ENCODE measurements around the gene PCDHGC4. TPM values are rescaled to one million over a fixed set of nuclear protein-coding genes. Genes with fewer than 3 reads are reported as not detected.

PCDHGC4 gene
- total RNA-seq, 1 donor from 2014 or later, result 4.0 TPM

- Mint-ChIP-seq H3K9me3 (no peaks in the 10 kb centered on the region), H3K4me3 (no peak overlapping the region), H3K27ac (peak overlapping the region; percentile 4), H3K4me1 (ENCODE audit: unreplicated experiment) (peaks cover 23% of the 10 kb centered on the region), H3K36me3 (peaks cover 41% of the 10 kb centered on the region), H3K27me3 (no peaks in the 10 kb centered on the region)
- no peak for DNase-seq (ENCODE audit: extremely low spot score, unreplicated experiment)
- TF ChIP-seq, protein P1, sequence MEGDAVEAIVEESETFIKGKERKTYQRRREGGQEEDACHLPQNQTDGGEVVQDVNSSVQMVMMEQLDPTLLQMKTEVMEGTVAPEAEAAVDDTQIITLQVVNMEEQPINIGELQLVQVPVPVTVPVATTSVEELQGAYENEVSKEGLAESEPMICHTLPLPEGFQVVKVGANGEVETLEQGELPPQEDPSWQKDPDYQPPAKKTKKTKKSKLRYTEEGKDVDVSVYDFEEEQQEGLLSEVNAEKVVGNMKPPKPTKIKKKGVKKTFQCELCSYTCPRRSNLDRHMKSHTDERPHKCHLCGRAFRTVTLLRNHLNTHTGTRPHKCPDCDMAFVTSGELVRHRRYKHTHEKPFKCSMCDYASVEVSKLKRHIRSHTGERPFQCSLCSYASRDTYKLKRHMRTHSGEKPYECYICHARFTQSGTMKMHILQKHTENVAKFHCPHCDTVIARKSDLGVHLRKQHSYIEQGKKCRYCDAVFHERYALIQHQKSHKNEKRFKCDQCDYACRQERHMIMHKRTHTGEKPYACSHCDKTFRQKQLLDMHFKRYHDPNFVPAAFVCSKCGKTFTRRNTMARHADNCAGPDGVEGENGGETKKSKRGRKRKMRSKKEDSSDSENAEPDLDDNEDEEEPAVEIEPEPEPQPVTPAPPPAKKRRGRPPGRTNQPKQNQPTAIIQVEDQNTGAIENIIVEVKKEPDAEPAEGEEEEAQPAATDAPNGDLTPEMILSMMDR (conservative IDR thresholded peaks at IDR 0.05), result no peak
Observed at GRCh38 chr5:141529002-141529401, 44.2 kb downstream of the PCDHGC4 start.

- Mint-ChIP-seq H3K27me3 (no peaks in the 10 kb centered on the region), H3K4me3 (no peak overlapping the region), H3K27ac (no peak overlapping the region), H3K4me1 (ENCODE audit: unreplicated experiment) (peaks cover 23% of the 10 kb centered on the region), H3K9me3 (no peaks in the 10 kb centered on the region), H3K36me3 (peaks cover 42% of the 10 kb centered on the region)
- TF ChIP-seq, protein P1 (conservative IDR thresholded peaks at IDR 0.05), result no peak
- DNase-seq (ENCODE audit: extremely low spot score, unreplicated experiment), result no peak
Observed at GRCh38 chr5:141529873-141530272, 45.0 kb downstream of the PCDHGC4 start.

- H3K27me3 Mint-ChIP-seq, result no peaks in the 10 kb centered on the region
- H3K9me3 Mint-ChIP-seq, result no peaks in the 10 kb centered on the region
- H3K4me3 Mint-ChIP-seq, result no peak overlapping the region
- DNase-seq (ENCODE audit: extremely low spot score, unreplicated experiment), result no peak
- TF ChIP-seq, protein P1 (conservative IDR thresholded peaks at IDR 0.05), result no peak
- H3K27ac Mint-ChIP-seq, result no peak overlapping the region
- peaks cover 36% of the 10 kb centered on the region for H3K36me3 Mint-ChIP-seq
- H3K4me1 Mint-ChIP-seq (ENCODE audit: unreplicated experiment), result peaks cover 10% of the 10 kb centered on the region
Observed at GRCh38 chr5:141532726-141533125, 47.9 kb downstream of the PCDHGC4 start.

- DNase-seq (ENCODE audit: extremely low spot score, unreplicated experiment), result no peak
- Mint-ChIP-seq H3K4me3 (no peak overlapping the region), H3K27ac (no peak overlapping the region), H3K9me3 (no peaks in the 10 kb centered on the region), H3K4me1 (ENCODE audit: unreplicated experiment) (peaks cover 10% of the 10 kb centered on the region), H3K27me3 (no peaks in the 10 kb centered on the region), H3K36me3 (peaks cover 25% of the 10 kb centered on the region)
- TF ChIP-seq, protein P1 (conservative IDR thresholded peaks at IDR 0.05), result no peak
Observed at GRCh38 chr5:141533897-141534296, 49.1 kb downstream of the PCDHGC4 start.

DNA sequence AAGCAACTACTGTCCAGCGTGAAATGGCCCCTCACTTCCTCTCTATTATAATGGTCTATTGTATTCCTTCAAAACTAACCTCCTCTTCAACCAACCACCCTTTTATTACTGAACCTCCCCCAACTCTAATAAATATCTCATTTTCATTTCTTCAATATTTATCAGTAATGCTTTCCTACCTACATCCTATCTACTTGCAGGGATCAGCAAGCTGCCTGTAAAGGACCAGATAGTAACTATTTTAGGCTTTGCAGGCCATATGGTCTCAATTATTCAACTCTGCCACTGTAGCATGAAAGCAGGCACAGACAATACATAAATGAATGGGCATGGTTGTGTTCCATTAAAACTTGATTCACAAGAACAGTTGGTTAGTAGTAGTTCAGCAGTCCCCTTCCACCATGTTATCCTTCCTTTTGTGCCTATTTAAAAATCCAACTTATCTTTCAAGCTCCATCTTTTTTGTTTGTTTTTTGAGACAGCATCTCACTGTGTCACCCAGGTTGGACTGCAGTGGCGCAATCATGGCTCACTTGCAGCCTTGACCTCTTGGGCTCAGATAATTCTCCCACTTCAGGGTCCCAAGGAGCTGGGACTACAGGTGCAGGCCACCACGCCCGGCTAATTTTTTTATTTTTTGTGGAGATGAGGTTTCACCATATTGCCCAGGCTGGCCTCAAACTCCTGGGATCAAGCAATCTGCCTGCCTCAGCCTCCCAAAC is 49.8 kb downstream of the PCDHGC4 start:
- H3K27ac Mint-ChIP-seq, result peak overlapping the region; percentile 8
- TF ChIP-seq, protein P1 (conservative IDR thresholded peaks at IDR 0.05), result no peak
- H3K9me3 Mint-ChIP-seq, result no peaks in the 10 kb centered on the region
- H3K27me3 Mint-ChIP-seq, result no peaks in the 10 kb centered on the region
- peaks cover 10% of the 10 kb centered on the region for H3K4me1 Mint-ChIP-seq (ENCODE audit: unreplicated experiment)
- no peak for DNase-seq (ENCODE audit: extremely low spot score, unreplicated experiment)
- H3K4me3 Mint-ChIP-seq, result no peak overlapping the region
- peaks cover 23% of the 10 kb centered on the region for H3K36me3 Mint-ChIP-seq

Other genes with a start within 250 kb of the PCDHGC4 start
- gene PCDHB15, start 239.6 kb upstream of the PCDHGC4 start, total RNA-seq (ENCODE audit: low replicate concordance), result 3.3 and 3.8 TPM in 2 replicates
- 0.45 and 0.92 TPM in 2 replicates for gene SLC25A2, start 181.0 kb upstream of the PCDHGC4 start, total RNA-seq (ENCODE audit: low replicate concordance)
- 87.0 and 92.0 TPM in 2 replicates for gene TAF7, start 164.2 kb upstream of the PCDHGC4 start, total RNA-seq (ENCODE audit: low replicate concordance)
- gene PCDHGA1, start 154.5 kb upstream of the PCDHGC4 start, total RNA-seq (ENCODE audit: low replicate concordance), result 0.31 and 0.74 TPM in 2 replicates
- gene PCDHGA2, start 146.3 kb upstream of the PCDHGC4 start, total RNA-seq (ENCODE audit: low replicate concordance), result 0.17 and 0.69 TPM in 2 replicates
- gene PCDHGA3, start 141.2 kb upstream of the PCDHGC4 start, total RNA-seq (ENCODE audit: low replicate concordance), result 0.27 and 2.3 TPM in 2 replicates
- gene PCDHGB1, start 134.9 kb upstream of the PCDHGC4 start, total RNA-seq (ENCODE audit: low replicate concordance), result 1.1 and 1.8 TPM in 2 replicates
- gene PCDHGA4, start 130.0 kb upstream of the PCDHGC4 start, total RNA-seq (ENCODE audit: low replicate concordance), result 0.75 and 1.5 TPM in 2 replicates
- 0.94 and 0.95 TPM in 2 replicates for gene PCDHGB2, start 125.0 kb upstream of the PCDHGC4 start, total RNA-seq (ENCODE audit: low replicate concordance)
- 0.39 and 0.88 TPM in 2 replicates for gene PCDHGA5, start 120.9 kb upstream of the PCDHGC4 start, total RNA-seq (ENCODE audit: low replicate concordance)
- gene PCDHGB3, start 114.8 kb upstream of the PCDHGC4 start, total RNA-seq (ENCODE audit: low replicate concordance), result 0.39 and 1.2 TPM in 2 replicates
- 0.41 and 0.86 TPM in 2 replicates for gene PCDHGA6, start 111.1 kb upstream of the PCDHGC4 start, total RNA-seq (ENCODE audit: low replicate concordance)
- 0.31 and 0.40 TPM in 2 replicates for gene PCDHGA7, start 102.3 kb upstream of the PCDHGC4 start, total RNA-seq (ENCODE audit: low replicate concordance)
- 13.0 and 15.6 TPM in 2 replicates for gene PCDHGB4, start 97.3 kb upstream of the PCDHGC4 start, total RNA-seq (ENCODE audit: low replicate concordance)
- 1.3 and 2.1 TPM in 2 replicates for gene PCDHGA8, start 92.4 kb upstream of the PCDHGC4 start, total RNA-seq (ENCODE audit: low replicate concordance)
- 2.6 and 8.1 TPM in 2 replicates for gene PCDHGB5, start 87.1 kb upstream of the PCDHGC4 start, total RNA-seq (ENCODE audit: low replicate concordance)
- gene PCDHGA9, start 82.3 kb upstream of the PCDHGC4 start, total RNA-seq (ENCODE audit: low replicate concordance), result 0.97 and 2.2 TPM in 2 replicates
- gene PCDHGB6, start 77.0 kb upstream of the PCDHGC4 start, total RNA-seq (ENCODE audit: low replicate concordance), result 4.9 and 39.4 TPM in 2 replicates
- gene PCDHGA10, start 72.0 kb upstream of the PCDHGC4 start, total RNA-seq (ENCODE audit: low replicate concordance), result 9.8 and 18.5 TPM in 2 replicates
- gene PCDHGB7, start 67.4 kb upstream of the PCDHGC4 start, total RNA-seq (ENCODE audit: low replicate concordance), result 4.4 and 8.5 TPM in 2 replicates
- gene PCDHGA11, start 64.0 kb upstream of the PCDHGC4 start, total RNA-seq (ENCODE audit: low replicate concordance), result 2.6 TPM in 2 replicates
- 1.2 and 1.7 TPM in 2 replicates for gene PCDHGA12, start 54.5 kb upstream of the PCDHGC4 start, total RNA-seq (ENCODE audit: low replicate concordance)
- 11.0 and 60.3 TPM in 2 replicates for gene PCDHGC3, start 9.1 kb upstream of the PCDHGC4 start, total RNA-seq (ENCODE audit: low replicate concordance)
- gene PCDHGC5, start 4.1 kb downstream of the PCDHGC4 start, total RNA-seq (ENCODE audit: low replicate concordance), result 0.45 and 1.9 TPM in 2 replicates
- 79.6 and 103 TPM in 2 replicates for gene DIAPH1, start 134.0 kb downstream of the PCDHGC4 start, total RNA-seq (ENCODE audit: low replicate concordance)
- 65.8 and 87.8 TPM in 2 replicates for gene HDAC3, start 151.8 kb downstream of the PCDHGC4 start, total RNA-seq (ENCODE audit: low replicate concordance)
- 6.9 and 8.1 TPM in 2 replicates for gene RELL2, start 152.0 kb downstream of the PCDHGC4 start, total RNA-seq (ENCODE audit: low replicate concordance)
- gene FCHSD1, start 166.4 kb downstream of the PCDHGC4 start, total RNA-seq (ENCODE audit: low replicate concordance), result 28.5 and 29.4 TPM in 2 replicates
- 8.4 and 10.2 TPM in 2 replicates for gene ARAP3, start 197.2 kb downstream of the PCDHGC4 start, total RNA-seq (ENCODE audit: low replicate concordance)